ENCODE measurements around the gene GFRA1. TPM values are rescaled to one million over a fixed set of nuclear protein-coding genes. Genes with fewer than 3 reads are reported as not detected.

GFRA1 gene
- total RNA-seq, 4 donors from 2014 or later = 21.0 to 62.5 (median 59.3) TPM

DNA sequence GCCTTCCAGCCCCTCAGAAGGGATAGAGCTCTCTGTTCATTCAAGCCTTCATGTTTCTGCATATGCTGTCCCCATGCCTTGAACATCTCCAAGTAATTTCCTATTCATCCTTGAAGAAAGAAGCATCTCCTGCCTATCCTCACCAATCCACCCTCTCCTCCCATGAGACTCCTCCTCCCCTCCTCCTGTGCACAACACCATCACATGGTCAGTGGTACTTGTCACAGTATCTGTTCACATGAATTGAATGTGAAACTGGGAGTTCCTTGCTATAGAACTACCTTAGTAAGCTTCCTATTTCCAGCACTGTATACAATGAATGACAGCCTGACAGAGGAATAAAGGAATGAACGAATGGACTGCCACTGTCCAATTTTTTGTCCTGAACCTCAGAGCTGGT, 115.5 kb downstream of the GFRA1 start:
- no peaks in the 10 kb centered on the region for H3K4me1 ChIP-seq
- TF ChIP-seq EP300 (IDR thresholded peaks at IDR 0.05) (no peak), CTCF (IDR thresholded peaks at IDR 0.05) (no peak), POLR2A (IDR thresholded peaks at IDR 0.05) (no peak), POLR2AphosphoS5 (IDR thresholded peaks at IDR 0.05) (no peak)
- WGBS, 2 donors (ENCODE audit: low coverage in 1 of 2) = 86% methylated on average over 1 of the region's 1 CpG; no CpG with 5 or more reads in 1 of the 2 donors
- no peak overlapping the region for H3K4me3 ChIP-seq
- H3K27me3 ChIP-seq = no peaks in the 10 kb centered on the region
- H3K9me3 ChIP-seq = no peaks in the 10 kb centered on the region
- no peak overlapping the region for H3K27ac ChIP-seq
- ATAC-seq = no peak
- no peaks in the 10 kb centered on the region for H3K36me3 ChIP-seq

- H3K27ac ChIP-seq = no peak overlapping the region
- no peaks in the 10 kb centered on the region for H3K27me3 ChIP-seq
- H3K36me3 ChIP-seq = no peaks in the 10 kb centered on the region
- 83 to 96% methylated on average over 5 of the region's 5 CpGs for WGBS, 2 donors (ENCODE audit: low coverage in 1 of 2)
- no peaks in the 10 kb centered on the region for H3K4me1 ChIP-seq
- H3K9me3 ChIP-seq = no peaks in the 10 kb centered on the region
- TF ChIP-seq CTCF (IDR thresholded peaks at IDR 0.05) (no peak), POLR2AphosphoS5 (IDR thresholded peaks at IDR 0.05) (no peak), POLR2A (IDR thresholded peaks at IDR 0.05) (no peak), EP300 (IDR thresholded peaks at IDR 0.05) (no peak)
- ATAC-seq = no peak
- H3K4me3 ChIP-seq = no peak overlapping the region
Measured at GRCh38 chr10:116156819-116157218, 116.2 kb downstream of the GFRA1 start.

GRCh38 chr10:116155191-116155590, 117.8 kb downstream of the GFRA1 start:
- Histone ChIP-seq H3K9me3 (no peaks in the 10 kb centered on the region), H3K4me3 (no peak overlapping the region), H3K4me1 (no peaks in the 10 kb centered on the region), H3K27ac (no peak overlapping the region), H3K27me3 (peaks cover 7% of the 10 kb centered on the region), H3K36me3 (no peaks in the 10 kb centered on the region)
- WGBS, 2 donors (ENCODE audit: low coverage in 1 of 2) = 88% methylated on average over 1 of the region's 1 CpG; no CpG with 5 or more reads in 1 of the 2 donors
- TF ChIP-seq POLR2AphosphoS5 (IDR thresholded peaks at IDR 0.05) = no peak
- TF ChIP-seq CTCF (IDR thresholded peaks at IDR 0.05) = no peak
- TF ChIP-seq POLR2A (IDR thresholded peaks at IDR 0.05) = no peak
- TF ChIP-seq EP300 (IDR thresholded peaks at IDR 0.05) = no peak
- ATAC-seq = no peak

DNA sequence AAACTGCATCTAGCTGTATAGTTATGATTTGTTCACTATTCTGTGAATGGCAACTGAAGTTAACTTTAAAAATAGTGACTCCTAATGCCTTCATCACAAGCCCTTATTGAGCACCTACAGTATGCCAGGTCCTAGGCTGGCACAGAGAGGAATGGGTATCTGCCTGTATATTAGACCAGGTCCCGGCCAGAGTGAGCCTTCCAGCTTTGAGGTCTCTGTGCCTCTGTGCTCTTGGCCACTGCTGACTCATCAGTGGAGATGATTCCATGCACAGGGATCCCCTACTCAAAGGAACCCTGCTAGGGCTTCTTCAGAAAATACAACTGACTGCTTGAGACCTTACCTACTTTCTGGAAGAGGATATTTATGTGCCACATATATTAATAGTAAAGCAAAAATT, 118.4 kb downstream of the GFRA1 start:
- WGBS, 2 donors (ENCODE audit: low coverage in 1 of 2) = 100% methylated on average over 1 of the region's 1 CpG; no CpG with 5 or more reads in 1 of the 2 donors
- Histone ChIP-seq H3K36me3 (no peaks in the 10 kb centered on the region), H3K9me3 (no peaks in the 10 kb centered on the region), H3K4me1 (no peaks in the 10 kb centered on the region), H3K4me3 (no peak overlapping the region), H3K27me3 (peaks cover 7% of the 10 kb centered on the region), H3K27ac (no peak overlapping the region)
- TF ChIP-seq EP300 (IDR thresholded peaks at IDR 0.05) = no peak
- no peak for TF ChIP-seq POLR2AphosphoS5 (IDR thresholded peaks at IDR 0.05)
- TF ChIP-seq POLR2A (IDR thresholded peaks at IDR 0.05) = no peak
- no peak for TF ChIP-seq CTCF (IDR thresholded peaks at IDR 0.05)
- no peak for ATAC-seq

GRCh38 chr10:116151076-116151475, 121.9 kb downstream of the GFRA1 start:
- TF ChIP-seq EP300 (IDR thresholded peaks at IDR 0.05) (no peak), CTCF (IDR thresholded peaks at IDR 0.05) (no peak), POLR2AphosphoS5 (IDR thresholded peaks at IDR 0.05) (no peak), POLR2A (IDR thresholded peaks at IDR 0.05) (no peak)
- Histone ChIP-seq H3K27ac (no peak overlapping the region), H3K27me3 (peaks cover 7% of the 10 kb centered on the region), H3K4me1 (no peaks in the 10 kb centered on the region), H3K9me3 (no peaks in the 10 kb centered on the region), H3K4me3 (no peak overlapping the region), H3K36me3 (no peaks in the 10 kb centered on the region)
- no peak for ATAC-seq
